Heart left ventricle (tissue), 13 donors: ENCODE data around the gene WARS2.

Source experiments
- POLR2A ChIP-seq, 2 donors: fragments of 450-650 bp; IDR thresholded peaks; one replicate each; pipeline ENCODE4 v1.6.1; 2017; ENCODE audit warnings: antibody characterized with exemption in 2 of 2, mild to moderate bottlenecking in 2 of 2, moderate library complexity in 2 of 2
- TF ChIP-seq, protein P1 (sequence below), 12 donors: fragments of 200-600 bp; sonication (generic) in 4 of 12; IDR thresholded peaks; one replicate each; pipeline versions ENCODE4 v1.5.0 to v1.8.0; 2018 to 2022; ENCODE audit warnings: antibody characterized with exemption in 12 of 12, mild to moderate bottlenecking in 5 of 12
- donor health status: ischemic (EF 13 %, LVEDD 7.1; RV severe dilation, severe dysfunction).
- donor health status: DM: no; HTN: yes; CAD: no.
- donor health status: DM: no; HTN: no; CAD: no.
- donor health status: ischemic (EF 25% LVEDD 6.9; RV normal size, moderate dysfunction).
- donor health status: ischemic (EF 25% LVEDD 5.7; RV mildly dilated, moderate dysfunction).
- donor health status: ischemic (EF 35%, LVEDD 5.7; RV mildly dilated, moderate dysfunction).
- donor health status: nonischemic (EF 11% LVEDD 7.7; RV severe dilation, severe dysfunction).
- donor health status: DM: yes; HTN: yes; CAD: no.
- donor health status: PGD.
- donor health status: ischemic (EF 29% LVEDD 5.4; RV normal size, mild dysfunction).
- donor health status: nonischemic (EF 23%, LVEDD 6.1; RV moderate dilation, normal function).

DNA sequence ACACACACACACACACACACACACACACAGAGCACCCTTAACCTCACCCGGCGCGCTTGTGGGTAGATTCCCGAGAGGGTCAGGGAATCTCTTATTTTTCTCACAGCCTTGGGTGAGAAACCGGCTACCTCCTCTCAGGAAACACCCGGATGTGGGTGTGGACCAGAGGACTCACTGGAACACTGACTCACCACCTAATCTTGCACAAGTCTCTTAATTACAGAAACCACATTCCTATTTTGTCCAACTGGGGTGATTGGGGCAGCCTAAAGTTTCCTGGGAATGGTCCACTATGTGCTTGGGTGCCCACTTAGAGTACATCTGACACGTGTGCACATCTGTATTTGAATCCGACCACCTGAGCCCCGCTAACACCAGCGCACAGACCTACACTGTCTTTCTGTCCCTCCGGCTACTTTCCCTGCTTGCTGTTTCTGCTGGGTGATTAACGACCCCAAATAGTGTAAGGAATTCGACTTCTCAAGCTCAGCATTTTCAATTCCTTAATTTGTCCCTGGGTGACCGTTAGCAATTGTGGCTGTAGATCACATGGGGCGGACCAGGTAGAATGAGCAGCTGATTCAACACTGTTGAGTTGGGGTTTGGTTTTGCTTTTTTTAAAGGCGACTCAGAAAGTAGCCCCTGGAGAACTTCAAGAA is 138.3 kb downstream of the WARS2 start:
- TF ChIP-seq, protein P1, sequence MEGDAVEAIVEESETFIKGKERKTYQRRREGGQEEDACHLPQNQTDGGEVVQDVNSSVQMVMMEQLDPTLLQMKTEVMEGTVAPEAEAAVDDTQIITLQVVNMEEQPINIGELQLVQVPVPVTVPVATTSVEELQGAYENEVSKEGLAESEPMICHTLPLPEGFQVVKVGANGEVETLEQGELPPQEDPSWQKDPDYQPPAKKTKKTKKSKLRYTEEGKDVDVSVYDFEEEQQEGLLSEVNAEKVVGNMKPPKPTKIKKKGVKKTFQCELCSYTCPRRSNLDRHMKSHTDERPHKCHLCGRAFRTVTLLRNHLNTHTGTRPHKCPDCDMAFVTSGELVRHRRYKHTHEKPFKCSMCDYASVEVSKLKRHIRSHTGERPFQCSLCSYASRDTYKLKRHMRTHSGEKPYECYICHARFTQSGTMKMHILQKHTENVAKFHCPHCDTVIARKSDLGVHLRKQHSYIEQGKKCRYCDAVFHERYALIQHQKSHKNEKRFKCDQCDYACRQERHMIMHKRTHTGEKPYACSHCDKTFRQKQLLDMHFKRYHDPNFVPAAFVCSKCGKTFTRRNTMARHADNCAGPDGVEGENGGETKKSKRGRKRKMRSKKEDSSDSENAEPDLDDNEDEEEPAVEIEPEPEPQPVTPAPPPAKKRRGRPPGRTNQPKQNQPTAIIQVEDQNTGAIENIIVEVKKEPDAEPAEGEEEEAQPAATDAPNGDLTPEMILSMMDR (IDR thresholded peaks at IDR 0.05): no peak
- TF ChIP-seq POLR2A (IDR thresholded peaks at IDR 0.05): no peak
